Skeletal muscle cell (primary cell): Measurements from ENCODE around the gene ZNF536.

Source experiments
- DNase-seq: peaks from one replicate; pipeline ENCODE4 v3.0.0-alpha.2; 2010; ENCODE audit warnings: low read depth
- H3K4me3 ChIP-seq: 2 replicates; pipeline ENCODE4 v1.5.1; 2011; ENCODE audit warnings: low read depth, mild to moderate bottlenecking, control low read depth, low read length, moderate library complexity

The ZNF536 gene

GRCh38 chr19:30567536-30568232 lies 195.5 kb downstream of the ZNF536 start:
- no peak for DNase-seq

GRCh38 chr19:30570194-30570593 lies 198.0 kb downstream of the ZNF536 start:
- DNase-seq, result no peak
- no peak overlapping the region for H3K4me3 ChIP-seq

More at GRCh38 chr19:30567536-30568232, 195.5 kb downstream of the ZNF536 start:
- no peak overlapping the region for H3K4me3 ChIP-seq

GRCh38 chr19:30577551-30578105 lies 205.4 kb downstream of the ZNF536 start:
- H3K4me3 ChIP-seq, result no peak overlapping the region
- DNase-seq, result no peak

- DNase-seq, result no peak
Observed at GRCh38 chr19:30579419-30579818, 207.2 kb downstream of the ZNF536 start.

GRCh38 chr19:30580673-30581072 lies 208.5 kb downstream of the ZNF536 start:
- no peak for DNase-seq
- no peak overlapping the region for H3K4me3 ChIP-seq

More at GRCh38 chr19:30579419-30579818, 207.2 kb downstream of the ZNF536 start:
- H3K4me3 ChIP-seq, result no peak overlapping the region

- no peak overlapping the region for H3K4me3 ChIP-seq
- no peak for DNase-seq
Observed at GRCh38 chr19:30584090-30584489, 211.9 kb downstream of the ZNF536 start.

GRCh38 chr19:30587869-30588268 lies 215.7 kb downstream of the ZNF536 start:
- no peak overlapping the region for H3K4me3 ChIP-seq
- DNase-seq, result no peak

GRCh38 chr19:30590596-30591229 lies 218.5 kb downstream of the ZNF536 start:
- no peak for DNase-seq
- no peak overlapping the region for H3K4me3 ChIP-seq

GRCh38 chr19:30593356-30593755 lies 221.2 kb downstream of the ZNF536 start:
- H3K4me3 ChIP-seq, result no peak overlapping the region
- DNase-seq, result no peak

- no peak for DNase-seq
- H3K4me3 ChIP-seq, result no peak overlapping the region
Observed at GRCh38 chr19:30593975-30594745, 222.0 kb downstream of the ZNF536 start.

- no peak overlapping the region for H3K4me3 ChIP-seq
- DNase-seq, result no peak
Observed at GRCh38 chr19:30596268-30596667, 224.1 kb downstream of the ZNF536 start.

GRCh38 chr19:30596813-30597399 lies 224.7 kb downstream of the ZNF536 start:
- no peak overlapping the region for H3K4me3 ChIP-seq
- DNase-seq, result no peak

GRCh38 chr19:30598688-30599087 lies 226.5 kb downstream of the ZNF536 start:
- DNase-seq, result no peak
- H3K4me3 ChIP-seq, result no peak overlapping the region

GRCh38 chr19:30602661-30603350 lies 230.6 kb downstream of the ZNF536 start:
- no peak overlapping the region for H3K4me3 ChIP-seq
- DNase-seq, result no peak

- H3K4me3 ChIP-seq, result no peak overlapping the region
- no peak for DNase-seq
Observed at GRCh38 chr19:30604657-30605056, 232.5 kb downstream of the ZNF536 start.

- H3K4me3 ChIP-seq, result no peak overlapping the region
- no peak for DNase-seq
Observed at GRCh38 chr19:30605333-30605732, 233.1 kb downstream of the ZNF536 start.

- no peak for DNase-seq
- H3K4me3 ChIP-seq, result no peak overlapping the region
Observed at GRCh38 chr19:30606114-30607050, 234.2 kb downstream of the ZNF536 start.
